ENCODE data around the gene AFDN.

The AFDN gene

DNA sequence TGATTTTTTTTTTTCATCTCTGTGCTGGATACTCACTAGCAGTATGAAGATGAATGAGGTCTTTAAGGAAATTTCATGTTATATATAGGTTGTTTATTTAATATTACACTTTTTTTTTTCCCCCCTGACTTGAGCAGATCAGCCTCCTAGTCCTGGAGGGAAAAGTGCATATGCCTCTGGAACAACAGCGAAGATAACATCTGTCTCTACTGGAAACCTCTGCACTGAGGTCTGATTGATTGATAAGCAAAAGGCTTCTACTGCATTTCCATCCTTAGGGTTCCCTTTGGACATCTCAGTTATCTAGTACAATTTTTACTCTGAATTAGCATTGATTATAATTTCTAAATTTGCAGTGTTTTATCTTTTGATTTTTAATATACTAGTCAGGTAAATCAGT is 121.0 kb downstream of the AFDN start:
- TF ChIP-seq, protein P1, sequence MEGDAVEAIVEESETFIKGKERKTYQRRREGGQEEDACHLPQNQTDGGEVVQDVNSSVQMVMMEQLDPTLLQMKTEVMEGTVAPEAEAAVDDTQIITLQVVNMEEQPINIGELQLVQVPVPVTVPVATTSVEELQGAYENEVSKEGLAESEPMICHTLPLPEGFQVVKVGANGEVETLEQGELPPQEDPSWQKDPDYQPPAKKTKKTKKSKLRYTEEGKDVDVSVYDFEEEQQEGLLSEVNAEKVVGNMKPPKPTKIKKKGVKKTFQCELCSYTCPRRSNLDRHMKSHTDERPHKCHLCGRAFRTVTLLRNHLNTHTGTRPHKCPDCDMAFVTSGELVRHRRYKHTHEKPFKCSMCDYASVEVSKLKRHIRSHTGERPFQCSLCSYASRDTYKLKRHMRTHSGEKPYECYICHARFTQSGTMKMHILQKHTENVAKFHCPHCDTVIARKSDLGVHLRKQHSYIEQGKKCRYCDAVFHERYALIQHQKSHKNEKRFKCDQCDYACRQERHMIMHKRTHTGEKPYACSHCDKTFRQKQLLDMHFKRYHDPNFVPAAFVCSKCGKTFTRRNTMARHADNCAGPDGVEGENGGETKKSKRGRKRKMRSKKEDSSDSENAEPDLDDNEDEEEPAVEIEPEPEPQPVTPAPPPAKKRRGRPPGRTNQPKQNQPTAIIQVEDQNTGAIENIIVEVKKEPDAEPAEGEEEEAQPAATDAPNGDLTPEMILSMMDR (IDR thresholded peaks at IDR 0.05; ENCODE audit: low read length, missing control alignments), result no peak
- no peak overlapping the region for H3K4me3 ChIP-seq (replicated peaks; ENCODE audit: low read depth, low read length)
- no peak for DNase-seq (ENCODE audit: low read depth)

- TF ChIP-seq, protein P1 (IDR thresholded peaks at IDR 0.05; ENCODE audit: low read length, missing control alignments), result no peak
- no peak overlapping the region for H3K4me3 ChIP-seq (replicated peaks; ENCODE audit: low read depth, low read length)
- no peak for DNase-seq (ENCODE audit: low read depth)
Observed at GRCh38 chr6:167948716-167949115, 122.0 kb downstream of the AFDN start.

GRCh38 chr6:167949121-167949684 is 122.5 kb downstream of the AFDN start:
- no peak for DNase-seq (ENCODE audit: low read depth)
- TF ChIP-seq, protein P1 (IDR thresholded peaks at IDR 0.05; ENCODE audit: low read length, missing control alignments), result no peak
- H3K4me3 ChIP-seq (replicated peaks; ENCODE audit: low read depth, low read length), result no peak overlapping the region

- TF ChIP-seq, protein P1 (IDR thresholded peaks at IDR 0.05; ENCODE audit: low read length, missing control alignments), result no peak
- H3K4me3 ChIP-seq (replicated peaks; ENCODE audit: low read depth, low read length), result no peak overlapping the region
- no peak for DNase-seq (ENCODE audit: low read depth)
Observed at GRCh38 chr6:167951781-167952511, 125.2 kb downstream of the AFDN start.

- DNase-seq (ENCODE audit: low read depth), result no peak
- TF ChIP-seq, protein P1 (IDR thresholded peaks at IDR 0.05; ENCODE audit: low read length, missing control alignments), result no peak
- no peak overlapping the region for H3K4me3 ChIP-seq (replicated peaks; ENCODE audit: low read depth, low read length)
Observed at GRCh38 chr6:167952512-167952859, 125.8 kb downstream of the AFDN start.

GRCh38 chr6:167953551-167953950 is 126.8 kb downstream of the AFDN start:
- no peak for DNase-seq (ENCODE audit: low read depth)
- no peak overlapping the region for H3K4me3 ChIP-seq (replicated peaks; ENCODE audit: low read depth, low read length)
- TF ChIP-seq, protein P1 (IDR thresholded peaks at IDR 0.05; ENCODE audit: low read length, missing control alignments), result no peak

GRCh38 chr6:167954151-167954550 is 127.4 kb downstream of the AFDN start:
- no peak overlapping the region for H3K4me3 ChIP-seq (replicated peaks; ENCODE audit: low read depth, low read length)
- TF ChIP-seq, protein P1 (IDR thresholded peaks at IDR 0.05; ENCODE audit: low read length, missing control alignments), result no peak
- no peak for DNase-seq (ENCODE audit: low read depth)

Measured in fibroblast of pulmonary artery (primary cell).